Raji (cell line): ENCODE results near the gene CPA1.

Experiments used
- POLR2A ChIP-seq: IDR thresholded peaks from 2 replicates; pipeline ENCODE4 v1.6.1; 2011; ENCODE audit warnings: low read depth, low read length, control low read depth; ENCODE audit not compliant: insufficient read depth

The CPA1 gene

DNA sequence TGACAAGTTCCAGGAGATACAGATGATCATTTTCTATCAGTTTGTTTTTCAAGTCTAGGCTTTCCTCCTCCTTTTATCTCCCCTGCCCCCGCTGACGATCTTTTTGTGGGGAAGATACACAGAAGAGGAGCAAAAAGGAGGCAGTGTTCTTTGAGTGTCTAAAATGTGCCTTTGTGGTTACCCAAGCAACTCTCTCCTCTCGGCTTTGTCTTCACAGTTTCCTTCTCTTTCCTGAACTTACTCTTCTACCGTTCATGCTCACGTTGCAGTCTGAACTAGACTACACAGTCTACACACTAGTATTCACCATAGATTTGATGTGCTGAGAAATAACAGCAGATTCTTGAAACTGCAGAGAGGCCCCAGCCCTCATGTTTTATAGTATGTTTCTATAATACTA lies 36.9 kb downstream of the CPA1 start:
- TF ChIP-seq POLR2A, result no peak

DNA sequence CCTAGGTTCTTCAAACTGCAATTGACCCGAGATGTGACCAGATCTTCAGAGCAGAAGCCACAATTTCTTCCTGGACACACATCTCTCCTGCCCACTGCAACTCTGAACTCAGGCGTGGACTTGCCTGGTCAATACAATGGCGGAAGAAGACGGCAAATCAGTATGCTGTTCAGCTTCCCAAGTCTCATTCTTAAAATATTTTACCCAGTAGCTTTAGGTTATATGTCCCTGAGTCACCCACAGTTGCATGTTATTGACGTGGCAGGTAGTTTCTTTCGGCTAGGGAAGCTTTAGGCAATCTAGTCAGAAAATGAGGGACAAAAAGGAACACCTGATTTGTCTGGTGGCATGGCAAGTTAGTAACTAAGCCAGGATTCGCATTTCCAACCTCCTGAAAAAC lies 38.0 kb downstream of the CPA1 start:
- no peak for TF ChIP-seq POLR2A

DNA sequence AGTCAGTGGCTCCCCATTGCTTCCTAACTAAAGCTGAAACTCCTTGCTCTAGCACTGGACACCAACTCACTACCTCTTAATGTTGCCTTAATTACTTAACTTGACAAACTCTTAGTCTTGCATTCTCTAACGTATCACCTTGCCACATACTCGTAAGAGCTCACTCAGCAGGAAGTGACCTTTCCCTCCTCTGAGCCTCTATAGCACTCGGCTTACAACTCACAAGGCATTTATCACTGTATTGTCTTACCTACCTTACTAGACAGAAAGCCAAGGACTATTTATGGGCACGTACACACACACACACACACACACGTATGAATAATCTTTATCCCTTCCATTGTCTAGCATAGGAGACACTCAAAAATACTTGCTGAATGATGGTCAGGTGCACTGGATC lies 39.4 kb downstream of the CPA1 start:
- TF ChIP-seq POLR2A, result no peak

DNA sequence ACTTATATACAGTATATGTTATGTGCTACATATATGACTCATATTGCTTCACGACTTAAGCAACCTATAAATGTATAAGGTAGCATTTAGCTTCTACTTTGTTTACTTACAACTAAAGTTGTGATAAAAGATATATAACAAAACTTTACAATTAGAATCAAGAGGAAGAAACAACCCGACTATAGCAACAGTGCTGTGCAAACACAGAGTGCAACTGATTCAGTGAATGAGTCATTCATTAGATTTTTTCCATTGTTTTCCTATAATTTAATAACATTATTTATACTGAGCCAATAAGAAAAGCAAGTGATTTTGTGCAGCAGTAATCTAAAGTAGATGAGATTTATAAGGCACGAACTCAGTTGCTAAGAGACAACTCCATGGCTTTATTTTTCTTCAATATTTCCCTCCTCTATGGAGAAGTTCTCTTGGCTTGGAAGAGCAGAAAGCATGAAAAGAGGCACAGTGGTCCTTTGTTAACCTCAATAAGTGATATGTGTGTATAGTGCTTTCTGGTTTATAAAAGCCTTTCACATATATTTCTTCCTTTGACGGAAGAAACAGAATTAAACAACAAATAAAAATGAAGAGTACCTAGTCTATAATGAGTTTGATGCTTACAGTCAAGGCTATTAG lies 40.8 kb downstream of the CPA1 start:
- TF ChIP-seq POLR2A, result no peak

DNA sequence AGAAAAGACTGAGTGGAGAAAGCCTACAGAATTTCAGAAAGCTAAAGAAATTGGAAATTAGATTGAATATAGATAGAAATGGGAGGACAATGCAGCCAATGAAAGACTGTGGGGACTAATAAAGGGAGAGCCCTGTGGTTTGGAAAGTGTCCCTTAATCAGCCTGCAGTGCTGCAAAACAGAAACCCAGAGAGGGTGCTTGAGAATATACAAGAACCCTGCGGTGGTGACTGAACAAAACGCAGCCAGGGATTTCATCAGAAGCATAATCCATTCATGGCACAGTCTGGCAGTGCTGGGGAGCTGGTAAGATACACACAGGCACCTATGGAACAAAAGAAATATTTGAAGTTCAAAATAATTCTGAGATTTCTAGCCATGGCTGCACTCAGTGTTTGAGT lies 41.4 kb downstream of the CPA1 start:
- no peak for TF ChIP-seq POLR2A

DNA sequence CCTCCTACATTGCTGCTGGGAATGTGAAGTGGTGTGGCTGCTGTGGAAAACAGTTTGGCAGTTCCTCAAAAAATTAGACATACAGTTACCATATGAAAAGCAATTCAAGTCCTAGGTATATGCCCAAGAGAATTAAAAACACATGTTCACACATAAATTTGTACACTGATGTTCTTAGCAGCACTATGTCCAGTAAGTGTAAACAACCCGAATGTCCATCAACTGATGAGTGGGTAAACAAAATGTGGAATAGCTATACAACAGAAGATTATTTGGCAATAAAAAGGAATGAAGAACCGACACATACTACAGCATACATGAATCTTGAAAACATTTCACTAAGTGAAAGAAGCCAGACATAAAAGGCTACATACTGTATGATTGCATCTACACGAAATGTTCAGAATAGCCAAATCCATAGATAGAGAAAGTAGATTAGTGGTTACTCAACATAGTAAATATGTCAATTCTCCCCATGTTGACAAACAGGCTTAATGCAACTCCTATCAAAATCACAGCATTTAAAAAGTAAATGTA lies 43.3 kb downstream of the CPA1 start:
- TF ChIP-seq POLR2A, result no peak

DNA sequence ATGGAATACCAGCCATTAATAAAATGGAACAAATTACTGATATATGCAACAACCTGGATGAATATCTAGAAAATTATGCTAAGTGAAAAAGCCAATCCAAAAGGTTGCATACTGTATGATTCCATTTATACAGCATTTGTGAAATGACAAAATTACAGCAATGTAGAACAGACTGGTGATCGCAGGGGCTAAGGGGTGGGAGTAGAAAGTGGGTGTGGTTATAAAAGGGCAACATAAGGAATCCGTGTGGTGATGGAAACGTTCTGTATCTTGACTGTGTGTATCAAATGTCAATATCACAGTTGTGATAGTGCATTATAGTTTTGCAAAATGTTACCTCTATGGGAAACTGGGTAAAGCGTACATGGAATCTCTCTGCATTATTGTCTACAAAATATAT lies 45.5 kb downstream of the CPA1 start:
- TF ChIP-seq POLR2A, result no peak

DNA sequence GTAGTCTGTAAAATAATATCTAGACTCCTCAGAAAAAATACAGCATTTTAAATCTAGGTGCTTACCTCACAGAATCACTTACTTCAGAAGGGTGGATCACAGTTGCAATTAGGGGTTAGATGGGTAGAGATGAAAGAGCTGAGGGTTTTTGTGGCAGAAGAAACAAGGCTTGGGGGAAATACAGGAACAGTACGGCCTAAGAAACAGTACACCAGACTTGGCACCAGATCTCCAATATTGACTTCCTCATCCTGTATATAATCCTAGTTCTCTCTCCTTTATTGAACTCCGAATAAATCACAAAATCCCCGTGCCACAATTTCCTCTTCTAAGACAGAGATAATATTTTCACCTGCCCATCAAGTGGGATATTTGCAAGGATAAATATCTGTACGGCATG lies 46.3 kb downstream of the CPA1 start:
- TF ChIP-seq POLR2A, result no peak

DNA sequence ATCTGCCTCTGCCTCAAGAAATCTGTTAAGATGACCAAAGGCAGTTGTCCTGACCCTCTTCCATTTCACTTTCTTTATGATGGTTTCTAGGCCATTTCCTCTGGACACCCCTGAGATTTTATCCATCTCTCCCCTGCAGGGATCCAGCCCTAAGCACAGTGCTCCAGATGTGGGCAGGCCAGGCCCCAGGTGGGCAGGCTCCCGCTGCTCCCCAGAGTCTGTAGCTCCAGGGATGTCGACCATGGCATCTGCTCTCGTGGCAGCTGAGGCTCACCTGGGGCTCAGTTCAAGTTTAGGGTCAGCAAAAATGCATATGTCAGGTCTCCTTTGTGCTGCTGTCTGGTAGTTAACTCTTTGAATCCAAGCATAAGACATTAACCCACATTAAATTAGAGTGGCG lies 48.7 kb downstream of the CPA1 start:
- TF ChIP-seq POLR2A, result no peak

DNA sequence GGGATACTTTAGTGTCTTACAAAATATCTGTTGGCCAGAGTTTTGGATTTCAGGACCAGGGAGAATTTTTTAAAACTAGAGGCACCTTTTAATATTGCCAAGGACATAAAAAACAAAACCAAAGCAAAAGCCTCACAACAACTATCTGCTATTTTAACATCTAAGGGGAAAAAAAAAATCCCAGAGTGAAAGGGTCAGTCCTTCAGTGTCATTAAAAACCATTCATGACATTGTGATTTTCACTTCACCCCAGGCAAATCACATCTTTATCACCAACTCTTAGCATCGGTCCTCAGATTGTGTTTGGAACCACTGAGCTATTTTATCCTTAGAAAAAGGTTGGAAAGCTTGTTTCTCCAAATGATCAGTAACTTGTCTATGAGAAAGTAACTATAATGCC lies 49.8 kb downstream of the CPA1 start:
- TF ChIP-seq POLR2A, result no peak

DNA sequence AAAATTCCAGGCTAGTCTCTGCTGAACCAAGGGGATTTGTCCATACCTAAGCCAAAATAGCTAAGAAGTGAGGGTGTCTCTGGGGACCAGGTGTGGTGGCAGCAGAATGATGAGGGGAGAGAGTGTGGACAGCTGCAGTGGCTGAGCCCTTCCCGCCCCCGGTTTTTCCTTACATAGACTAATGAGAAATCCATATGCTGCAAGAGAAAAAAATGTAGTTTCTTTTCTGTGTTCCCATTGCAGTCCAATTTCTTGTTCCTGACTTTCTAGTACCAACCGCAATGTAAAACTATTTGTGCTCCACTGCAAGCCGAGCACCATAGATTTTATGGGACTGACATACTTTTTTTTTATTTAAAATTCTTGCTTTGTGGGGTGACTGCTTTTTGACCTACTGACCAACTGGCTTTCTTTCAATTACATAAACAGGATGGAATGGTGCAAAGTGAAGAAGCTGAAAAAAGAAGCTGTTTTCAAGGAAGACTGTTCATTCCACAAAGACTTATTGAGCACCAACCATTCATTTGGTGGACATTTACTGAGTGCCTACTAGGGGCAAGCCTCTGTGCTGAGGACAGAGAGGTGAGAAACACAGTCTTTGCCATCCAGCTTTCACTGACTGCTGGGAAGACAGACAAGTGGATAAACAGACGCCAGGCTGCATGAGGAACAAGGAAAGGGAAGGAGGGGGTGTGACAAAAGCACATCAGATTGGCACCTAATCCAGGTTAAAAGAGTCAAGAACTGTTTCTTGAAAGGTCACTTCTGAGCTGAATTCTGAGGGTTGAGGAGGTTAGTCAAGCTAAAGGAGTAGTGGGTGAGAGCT lies 50.8 kb downstream of the CPA1 start:
- TF ChIP-seq POLR2A, result no peak

DNA sequence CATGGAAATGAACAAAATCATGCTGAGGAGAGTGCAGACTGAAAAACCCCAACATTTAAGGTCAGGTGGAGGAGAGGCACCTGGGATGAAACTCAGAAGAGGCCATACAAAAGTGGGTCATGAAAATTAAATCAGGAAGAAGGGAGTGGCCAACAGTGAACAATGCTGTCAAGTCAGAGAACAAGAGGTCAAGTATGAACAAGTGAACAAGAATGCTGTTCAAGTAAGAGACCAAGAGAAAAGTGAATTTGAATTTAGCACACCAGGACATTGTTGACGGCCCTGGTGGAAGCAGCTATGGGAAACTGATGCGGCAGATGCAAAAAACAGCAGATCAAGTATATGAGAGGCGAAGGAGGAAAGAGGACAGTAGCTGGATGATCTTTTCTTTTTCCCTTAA lies 52.6 kb downstream of the CPA1 start:
- no peak for TF ChIP-seq POLR2A

DNA sequence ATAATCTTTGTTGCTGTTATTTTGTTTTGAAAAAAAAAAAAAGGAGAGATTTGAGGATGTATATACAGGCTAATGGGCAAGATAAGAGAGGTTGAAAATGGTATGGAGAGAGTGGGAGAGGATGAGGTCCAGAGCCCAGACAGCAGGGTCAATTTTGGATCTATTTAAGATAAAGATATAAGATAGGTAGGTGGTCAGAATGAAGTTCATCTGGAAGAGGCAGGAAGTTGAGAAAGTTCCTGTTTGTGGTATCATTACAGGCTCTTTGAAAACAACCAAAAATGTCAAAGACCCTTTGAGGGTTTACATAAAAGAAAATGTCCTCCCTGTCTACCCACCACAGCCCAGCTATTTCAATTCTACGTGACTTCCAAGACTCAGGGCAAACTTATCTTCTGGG lies 53.0 kb downstream of the CPA1 start:
- no peak for TF ChIP-seq POLR2A

DNA sequence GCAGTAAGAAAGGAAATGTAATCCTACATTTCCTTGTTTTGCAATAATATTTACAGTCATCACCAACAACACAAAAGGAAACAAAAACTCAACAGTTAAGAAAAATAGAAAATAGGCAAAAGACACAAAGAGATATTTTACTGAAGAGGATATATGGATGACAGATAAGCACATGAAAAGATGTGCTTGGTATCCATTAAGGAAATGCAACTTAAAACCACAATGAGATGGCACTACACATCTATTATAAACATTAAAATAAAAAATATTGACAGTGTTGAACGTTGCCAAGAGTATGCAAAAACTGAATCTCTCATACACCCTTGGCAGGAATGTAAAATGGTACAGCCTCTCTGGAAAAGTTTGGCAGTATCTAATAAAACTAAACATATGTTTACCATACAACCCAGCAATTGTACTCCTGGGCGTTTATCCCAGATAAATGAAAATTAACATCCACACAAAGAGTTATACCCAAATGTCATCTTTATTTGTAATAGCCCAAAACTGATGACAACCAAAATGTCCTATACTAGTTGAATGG lies 55.1 kb downstream of the CPA1 start:
- no peak for TF ChIP-seq POLR2A

DNA sequence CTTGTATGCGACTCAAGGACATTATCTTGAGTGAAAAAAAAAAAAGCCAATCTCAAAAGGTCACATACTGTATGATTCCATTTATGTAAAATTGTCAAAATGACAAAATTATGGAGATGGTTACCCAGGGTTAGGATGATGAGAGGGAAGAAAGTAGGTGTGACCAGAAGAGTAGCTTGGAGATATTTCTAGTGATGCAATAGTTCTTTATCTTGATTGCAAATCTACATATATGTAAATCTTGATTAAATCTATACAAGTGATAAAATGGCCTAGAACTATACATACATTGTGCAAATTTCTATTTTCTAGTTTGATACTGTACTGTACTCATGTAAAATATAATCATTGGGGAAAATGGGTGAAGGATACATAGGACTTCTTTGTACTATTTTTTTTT lies 56.0 kb downstream of the CPA1 start:
- TF ChIP-seq POLR2A, result no peak
